Germinal center (tissue), 1 donor: ENCODE results near the gene ADAMTS16.

Experiments used
- DNase-seq: peaks from one replicate; pipeline ENCODE4 v3.0.0; 2012; ENCODE audit warnings: mixed read lengths, low spot score

Gene ADAMTS16

DNA sequence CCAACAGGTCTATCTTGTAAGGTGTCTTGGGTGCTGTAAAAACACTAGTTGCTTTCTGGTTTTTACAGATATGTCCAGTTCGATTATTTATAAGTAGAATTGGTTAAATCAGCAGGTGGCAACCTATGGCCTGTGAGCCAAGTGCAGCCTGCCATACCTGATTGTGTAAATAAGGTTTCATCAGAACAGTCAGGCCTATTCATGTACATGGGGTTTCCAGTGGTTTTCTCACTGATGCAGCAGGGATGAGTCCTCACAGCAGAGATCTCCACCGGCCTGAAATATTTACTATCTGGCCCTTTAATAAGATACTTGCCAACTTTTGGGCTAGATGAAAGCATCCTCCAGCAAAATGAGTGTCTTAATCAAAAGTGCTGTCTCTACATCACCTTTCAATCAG is 149.4 kb downstream of the ADAMTS16 start:
- DNase-seq, result no peak

- DNase-seq, result no peak
These were observed 150.7 kb downstream of the ADAMTS16 start for GRCh38 chr5:5290674-5291334.

DNA sequence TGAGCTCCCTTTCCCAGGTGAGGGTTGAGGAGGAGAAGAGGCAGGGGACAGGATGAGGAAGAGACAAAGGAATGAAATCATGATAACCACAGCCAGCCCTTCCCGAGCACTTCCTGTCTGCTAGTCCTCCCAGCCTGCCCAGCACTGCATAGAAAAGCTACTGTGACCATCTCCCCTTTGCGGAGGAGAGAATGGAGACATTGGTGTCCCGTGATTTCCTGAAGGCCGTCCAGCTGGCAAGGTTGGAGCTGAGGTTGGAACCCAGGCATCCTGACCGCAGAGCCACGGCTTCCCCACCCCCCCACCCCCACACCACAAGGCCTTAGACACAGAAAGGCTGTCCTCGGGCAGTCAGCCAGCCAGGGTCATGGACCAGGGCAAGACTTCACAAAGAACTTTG is 151.2 kb downstream of the ADAMTS16 start:
- DNase-seq, result no peak

GRCh38 chr5:5293029-5293428 is 152.9 kb downstream of the ADAMTS16 start:
- no peak for DNase-seq

- no peak for DNase-seq
These were observed 154.3 kb downstream of the ADAMTS16 start for GRCh38 chr5:5294429-5294828.

DNA sequence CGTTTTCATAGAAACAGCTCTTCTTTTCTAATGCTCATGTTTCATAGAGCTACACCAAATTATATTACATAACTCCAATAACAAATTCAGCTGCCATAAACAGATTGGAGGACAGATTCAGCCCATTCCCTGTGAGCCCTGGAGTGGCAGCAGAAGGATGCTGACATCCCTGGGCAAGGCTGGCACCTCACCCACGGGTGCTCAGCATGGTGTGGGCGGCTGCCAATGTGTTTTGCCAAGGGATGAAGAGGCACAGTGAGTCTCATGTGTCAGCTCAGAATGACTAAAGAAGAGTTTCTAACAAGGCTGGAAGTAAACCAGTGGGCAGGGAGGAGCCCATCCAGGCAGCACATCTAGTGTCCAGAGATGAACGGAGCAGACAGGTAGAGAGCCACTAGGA is 155.2 kb downstream of the ADAMTS16 start:
- DNase-seq, result no peak

DNA sequence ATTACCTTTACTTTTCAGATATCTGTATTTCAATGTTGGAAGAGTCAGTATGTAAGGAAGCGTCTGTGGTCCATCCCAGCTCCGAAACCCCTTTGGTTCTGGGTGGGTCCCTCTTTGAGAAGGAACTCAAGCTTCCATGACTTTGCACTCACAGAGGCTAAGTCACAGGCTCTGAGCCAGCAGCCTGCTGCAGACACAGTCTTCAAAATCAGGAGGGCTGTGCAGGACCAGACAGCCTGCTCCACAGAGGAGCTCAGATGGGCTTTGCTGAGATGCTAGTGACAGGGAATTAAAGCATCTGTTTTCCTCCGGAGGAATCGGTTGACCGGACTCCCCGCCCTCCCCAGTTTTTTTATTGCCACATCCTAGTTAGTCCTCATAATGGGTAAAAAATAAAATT is 155.9 kb downstream of the ADAMTS16 start:
- DNase-seq, result no peak

- DNase-seq, result no peak
These were observed 157.4 kb downstream of the ADAMTS16 start for GRCh38 chr5:5297432-5298067.

DNA sequence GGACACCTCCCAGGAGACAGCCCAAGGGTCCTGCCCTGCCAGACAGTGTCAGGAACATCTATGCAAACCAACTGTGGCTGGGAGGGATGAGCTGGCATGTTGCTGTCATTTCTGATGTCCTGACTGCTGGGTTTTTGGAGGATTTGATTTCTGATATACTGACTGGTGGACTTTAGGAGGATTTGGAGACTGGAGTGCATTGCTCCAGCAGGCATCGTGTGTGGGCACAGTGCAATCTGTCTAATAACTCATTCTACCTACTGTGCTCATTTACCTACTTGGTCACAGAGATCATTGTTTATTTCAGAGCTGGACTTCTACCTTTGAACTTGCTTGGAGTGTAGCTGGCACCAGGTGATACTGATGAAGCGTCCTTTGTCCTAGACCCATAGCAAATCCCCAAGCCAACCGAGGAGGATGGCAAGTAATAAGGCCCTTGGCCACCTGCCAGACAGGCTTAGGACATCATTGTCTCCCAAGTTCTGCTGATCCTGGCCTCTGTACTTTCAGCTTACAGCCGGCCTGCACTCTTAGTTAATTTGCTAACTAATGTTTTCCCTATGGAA is 158.0 kb downstream of the ADAMTS16 start:
- no peak for DNase-seq

DNA sequence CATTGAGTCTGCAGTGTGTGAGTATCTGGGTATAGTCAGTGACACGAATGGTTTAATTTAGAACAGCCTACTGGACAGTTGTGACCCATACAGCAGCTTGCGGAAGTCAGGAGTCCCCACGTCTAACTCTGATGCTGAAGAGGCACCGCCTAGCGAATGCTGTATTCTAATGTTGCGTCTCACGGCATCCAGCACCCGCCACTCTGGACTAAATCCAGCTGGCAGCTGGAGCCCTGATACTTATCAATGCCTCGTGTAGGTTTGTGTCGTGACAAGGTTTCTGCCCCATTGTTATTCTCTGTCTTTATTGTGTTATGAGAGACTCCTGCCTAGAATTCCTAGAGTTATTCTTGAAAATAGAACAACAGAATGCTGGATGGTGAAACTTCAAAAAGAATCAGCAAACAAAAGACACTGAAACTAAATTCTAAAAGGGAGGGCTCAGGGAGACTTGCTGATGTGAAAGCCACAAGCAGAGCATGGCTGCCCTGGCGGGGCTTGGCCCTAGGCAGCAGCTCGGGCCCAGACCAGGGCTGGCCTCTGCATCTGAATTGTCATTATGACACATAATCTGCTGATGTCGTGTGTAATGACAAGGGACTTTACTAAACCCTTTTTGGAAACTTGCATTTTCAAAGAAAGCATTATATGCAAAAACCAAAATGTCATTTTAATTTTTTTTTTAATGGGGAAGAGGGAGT is 158.9 kb downstream of the ADAMTS16 start:
- DNase-seq, result no peak

- DNase-seq, result no peak
These were observed 161.0 kb downstream of the ADAMTS16 start for GRCh38 chr5:5301176-5301575.

DNA sequence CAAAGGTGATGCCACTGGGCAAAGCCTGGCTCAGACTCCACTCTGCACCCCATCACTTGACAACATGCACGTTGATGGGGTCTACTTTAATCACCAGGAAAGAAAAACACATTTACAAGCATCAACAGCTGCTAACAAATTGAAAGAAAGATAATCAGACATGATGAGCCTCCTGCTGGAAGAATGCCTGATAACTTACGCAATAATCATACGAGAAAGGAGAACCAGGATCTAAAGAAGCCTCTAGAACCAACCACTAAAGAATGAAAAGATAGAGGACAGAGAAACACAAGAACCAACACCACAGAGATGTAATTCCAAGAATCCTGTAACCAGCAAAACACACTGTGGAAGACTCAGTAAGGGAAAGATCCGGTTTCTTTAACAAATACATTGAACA is 162.1 kb downstream of the ADAMTS16 start:
- DNase-seq, result no peak

DNA sequence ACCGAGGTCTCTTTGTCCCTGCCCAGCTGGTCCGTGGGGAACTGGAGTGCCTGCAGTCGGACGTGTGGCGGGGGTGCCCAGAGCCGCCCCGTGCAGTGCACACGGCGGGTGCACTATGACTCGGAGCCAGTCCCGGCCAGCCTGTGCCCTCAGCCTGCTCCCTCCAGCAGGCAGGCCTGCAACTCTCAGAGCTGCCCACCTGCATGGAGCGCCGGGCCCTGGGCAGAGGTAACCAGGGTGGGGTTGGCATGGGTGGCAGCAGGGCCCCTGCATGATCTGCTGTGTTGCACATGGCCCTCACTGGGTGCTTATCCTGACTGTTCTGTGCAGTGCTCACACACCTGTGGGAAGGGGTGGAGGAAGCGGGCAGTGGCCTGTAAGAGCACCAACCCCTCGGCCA is 163.1 kb downstream of the ADAMTS16 start:
- no peak for DNase-seq

- no peak for DNase-seq
These were observed 164.4 kb downstream of the ADAMTS16 start for GRCh38 chr5:5304361-5305020.

DNA sequence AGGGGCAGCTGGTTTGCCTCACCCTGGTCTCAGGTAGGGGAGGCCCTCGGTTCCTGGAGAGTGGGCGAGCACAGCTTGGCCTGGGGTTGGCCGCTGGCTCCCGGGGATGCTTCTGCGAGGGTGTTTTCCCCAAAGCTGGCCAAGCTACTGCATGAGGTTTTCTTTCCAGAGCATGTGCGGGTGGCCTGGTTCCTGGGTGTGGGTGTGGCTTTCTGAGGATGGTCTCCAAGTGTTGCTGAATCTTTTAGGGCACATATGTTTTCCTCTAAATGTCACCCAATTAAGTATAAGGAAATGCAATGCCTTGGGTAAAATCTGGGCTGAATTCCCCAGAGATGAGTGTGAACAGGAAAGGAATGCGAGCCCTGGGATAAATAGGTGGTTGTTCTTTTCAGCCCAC is 166.6 kb downstream of the ADAMTS16 start:
- DNase-seq, result no peak

- no peak for DNase-seq
These were observed 168.2 kb downstream of the ADAMTS16 start for GRCh38 chr5:5308319-5308718.

DNA sequence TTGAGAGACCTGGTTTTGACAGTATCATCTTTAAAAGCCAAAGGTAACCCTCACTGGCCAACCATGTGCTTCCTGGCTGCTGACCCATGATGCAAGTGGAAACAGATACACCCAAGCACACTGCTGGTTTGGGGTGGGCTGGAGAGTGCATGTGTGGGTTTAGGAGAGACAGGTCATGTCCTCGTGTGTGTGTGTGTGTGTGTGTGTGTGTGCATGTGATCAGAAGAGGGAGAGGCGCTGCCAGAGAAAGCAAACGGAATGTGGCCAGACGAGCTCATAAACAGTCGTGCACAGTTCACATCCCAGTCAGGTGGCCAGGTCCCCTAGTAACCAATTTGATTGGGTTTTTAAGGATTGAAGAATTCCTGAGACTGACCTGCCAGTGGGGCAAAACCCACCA is 169.5 kb downstream of the ADAMTS16 start:
- no peak for DNase-seq

- no peak for DNase-seq
These were observed 173.0 kb downstream of the ADAMTS16 start for GRCh38 chr5:5313101-5313635.

DNA sequence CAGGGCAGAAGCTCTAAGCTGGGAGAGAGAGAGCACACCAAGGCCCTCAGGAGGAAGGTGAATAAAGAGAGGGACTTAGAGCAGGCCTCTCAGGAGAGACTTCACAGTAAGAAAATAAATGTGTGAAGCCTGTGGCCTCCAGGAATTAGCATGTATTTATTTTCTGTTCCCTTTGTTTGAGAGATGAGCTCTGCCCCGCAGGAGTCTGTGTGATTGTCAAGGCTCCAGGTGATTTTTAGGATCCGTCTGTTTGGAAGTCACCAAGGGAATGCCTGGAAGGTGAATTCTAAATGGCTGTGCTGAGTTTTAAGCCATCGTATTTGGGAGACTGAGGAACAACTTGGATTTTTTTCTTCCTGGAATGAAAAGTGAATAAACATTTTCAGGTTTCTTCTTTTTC is 174.0 kb downstream of the ADAMTS16 start:
- no peak for DNase-seq

GRCh38 chr5:5314626-5315025 is 174.5 kb downstream of the ADAMTS16 start:
- no peak for DNase-seq

DNA sequence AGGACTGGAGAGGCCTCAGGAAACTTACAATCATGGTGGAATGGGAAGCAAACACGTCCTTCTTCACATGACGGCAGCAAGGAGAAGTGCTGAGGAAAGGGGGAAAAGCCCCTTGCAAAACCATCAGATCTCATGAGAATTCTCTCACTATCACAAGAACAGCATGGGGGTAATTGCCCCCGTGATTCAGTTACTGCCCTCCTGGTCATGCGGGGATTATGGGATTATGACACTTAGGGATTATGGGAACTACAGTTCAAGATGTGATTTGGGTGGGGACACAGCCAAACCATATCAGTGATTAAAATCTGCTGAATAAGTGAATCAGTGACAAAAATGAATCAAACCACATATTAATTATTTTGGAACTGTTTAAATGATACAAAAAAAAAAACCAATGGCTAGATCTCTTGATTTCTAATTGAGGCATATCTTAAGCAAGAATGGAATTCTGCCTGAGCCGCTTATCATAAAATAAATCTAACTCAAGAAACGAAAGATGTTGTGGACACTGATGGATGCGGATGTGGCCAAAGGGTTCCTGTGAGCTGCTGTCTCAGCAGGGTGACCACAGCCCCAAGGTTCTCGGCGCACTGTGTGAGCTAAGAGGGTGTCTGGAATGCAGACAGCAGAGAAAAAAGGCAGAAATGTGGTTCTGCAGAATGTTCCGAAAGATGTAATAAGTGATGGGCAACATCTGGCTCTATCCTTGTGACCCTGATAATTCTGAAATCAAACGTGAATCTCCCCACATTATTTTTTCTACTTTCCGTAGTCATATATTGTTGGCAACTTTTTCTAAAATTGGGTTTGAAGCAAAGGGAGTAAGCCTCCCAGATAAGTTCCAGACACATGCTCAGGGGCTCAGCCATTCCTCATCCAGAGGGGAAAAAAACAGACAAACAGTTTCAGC is 175.2 kb downstream of the ADAMTS16 start:
- DNase-seq, result no peak
